ENCODE measurements around the gene URM1. TPM values are rescaled to one million over a fixed set of nuclear protein-coding genes. Genes with fewer than 3 reads are reported as not detected.

URM1 gene
- total RNA-seq, 2 experiments from 2014 or later, result 28.4 to 28.8 TPM

- intact Hi-C loops (cut with DNase I, micrococcal nuclease), result loop anchor here (2.0 to 5.0 kb wide), 5 partner anchors 48 to 402 kb away; partner anchors contain the start of genes COQ4 (in 1 of the 2), GLE1 (in 1 of the 2), ODF2 (in 1 of the 2) and TRUB2 (in 1 of the 2)
- TF ChIP-seq CTCF (IDR thresholded peaks at IDR 0.05), result no peak
Observed at GRCh38 chr9:128370367-128370751, 815 bp upstream of the URM1 start.

DNA sequence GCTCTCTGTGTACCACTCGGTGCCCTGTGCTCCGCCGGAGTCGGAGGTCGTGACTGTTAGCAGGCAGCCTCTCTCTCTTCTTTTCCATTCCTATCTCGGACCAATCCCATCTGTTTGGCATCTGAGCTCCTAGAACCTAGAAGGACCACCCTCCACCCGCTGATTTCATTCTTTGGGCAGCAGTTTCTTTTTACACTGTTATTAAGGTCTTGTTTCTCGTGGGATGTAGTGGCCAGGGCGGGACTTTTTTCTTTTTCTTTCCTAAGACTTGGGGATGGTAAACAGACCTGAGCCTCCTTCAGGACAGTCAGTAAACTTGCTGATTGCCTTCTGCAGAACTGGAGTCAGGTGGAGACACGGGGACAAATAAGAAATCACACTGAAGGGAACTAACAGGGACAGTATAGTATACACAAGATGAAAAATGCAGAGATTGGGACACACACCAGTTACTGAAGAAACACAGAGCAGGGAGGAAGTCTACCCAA is 500 bp downstream of the URM1 start:
- ChIA-PET CTCF (interaction anchor here (0.9 to 2.7 kb wide), 4 partner anchors 10 to 77 kb away, joined by 4 to 27 read pairs (median 7); no protein-coding TSS in a partner anchor), POLR2A (interaction anchor here (1.1 to 2.9 kb wide), 12 partner anchors 10 to 458 kb away, joined by 3 to 30 read pairs (median 8); partner anchors contain the start of genes CERCAM, GLE1, GOLGA2 and SET)
- Mint-ChIP-seq H3K9me3 (no peaks in the 10 kb centered on the region), H3K27me3 (no peaks in the 10 kb centered on the region), H3K4me1 (ENCODE audit: low read depth) (peaks cover 34% of the 10 kb centered on the region), H3K27ac (peak overlapping the region; percentile 94), H3K4me3 (peak overlapping the region; percentile 97), H3K36me3 (ENCODE audit: low read depth) (peaks cover 46% of the 10 kb centered on the region)
- Histone ChIP-seq H3K27ac (ENCODE audit: low read depth in 1 of 2, low read length in 2 of 2) (peak overlapping the region; percentile 68 to 92), H3K4me1 (ENCODE audit: insufficient read depth, low read length) (peaks cover 20% of the 10 kb centered on the region), H3K9me3 (ENCODE audit: control insufficient read depth in 1 of 2, insufficient read depth in 1 of 2, low read length in 2 of 2) (no peaks in the 10 kb centered on the region), H3K27me3 (ENCODE audit: control insufficient read depth in 1 of 2, insufficient read depth in 2 of 2, low read length in 2 of 2) (no peaks in the 10 kb centered on the region), H3K36me3 (ENCODE audit: insufficient read depth, low read length) (peaks cover 23% of the 10 kb centered on the region), H3K4me3 (ENCODE audit: low read length) (peak overlapping the region; percentile 93)
- DNase-seq, result no peak
- TF ChIP-seq CTCF (IDR thresholded peaks at IDR 0.05), result no peak
- intact Hi-C loops (cut with DNase I, micrococcal nuclease), result loop anchor here (1.0 to 5.0 kb wide), 10 partner anchors 9 to 401 kb away; partner anchors contain the start of genes COQ4 (in 2 of the 2), TRUB2 (in 2 of the 2), DNM1 (in 1 of the 2) and GLE1 (in 1 of the 2)
- ATAC-seq (ENCODE audit: poor library complexity), result no peak

More at GRCh38 chr9:128370367-128370751, 815 bp upstream of the URM1 start:
- peaks cover 40% of the 10 kb centered on the region for H3K36me3 Mint-ChIP-seq (ENCODE audit: low read depth)
- ATAC-seq (ENCODE audit: poor library complexity) (no peak), DNase-seq (no peak)
- Histone ChIP-seq H3K9me3 (ENCODE audit: control insufficient read depth in 1 of 2, insufficient read depth in 1 of 2, low read length in 2 of 2) (no peaks in the 10 kb centered on the region), H3K27me3 (ENCODE audit: control insufficient read depth in 1 of 2, insufficient read depth in 2 of 2, low read length in 2 of 2) (no peaks in the 10 kb centered on the region), H3K4me3 (ENCODE audit: low read length) (peak overlapping the region; percentile 93), H3K27ac (ENCODE audit: low read depth in 1 of 2, low read length in 2 of 2) (peak overlapping the region; percentile 68 to 92), H3K4me1 (ENCODE audit: insufficient read depth, low read length) (peaks cover 21% of the 10 kb centered on the region), H3K36me3 (ENCODE audit: insufficient read depth, low read length) (peaks cover 22% of the 10 kb centered on the region)
- H3K9me3 Mint-ChIP-seq, result no peaks in the 10 kb centered on the region
- ChIA-PET POLR2A (interaction anchor here (0.8 to 2.9 kb wide), 12 partner anchors 9 to 402 kb away, joined by 3 to 30 read pairs (median 8); partner anchors contain the start of genes CERCAM, GLE1, GOLGA2 and SLC27A4), CTCF (interaction anchor here (1.0 to 2.7 kb wide), 4 partner anchors 8 to 92 kb away, joined by 3 to 27 read pairs (median 7); no protein-coding TSS in a partner anchor)
- peak overlapping the region; percentile 94 for H3K27ac Mint-ChIP-seq
- no peaks in the 10 kb centered on the region for H3K27me3 Mint-ChIP-seq
- peaks cover 36% of the 10 kb centered on the region for H3K4me1 Mint-ChIP-seq (ENCODE audit: low read depth)
- H3K4me3 Mint-ChIP-seq, result peak overlapping the region; percentile 97

GRCh38 chr9:128372188-128372641 is 1.0 kb downstream of the URM1 start:
- H3K27me3 ChIP-seq (ENCODE audit: control insufficient read depth in 1 of 2, insufficient read depth in 2 of 2, low read length in 2 of 2), result no peaks in the 10 kb centered on the region
- H3K27ac ChIP-seq (ENCODE audit: low read depth in 1 of 2, low read length in 2 of 2), result peak overlapping the region in 1 of 2 donors; percentile 68
- TF ChIP-seq CTCF (IDR thresholded peaks at IDR 0.05), result no peak
- peaks cover 25% of the 10 kb centered on the region for H3K36me3 ChIP-seq (ENCODE audit: insufficient read depth, low read length)
- H3K27me3 Mint-ChIP-seq, result no peaks in the 10 kb centered on the region
- H3K4me1 Mint-ChIP-seq (ENCODE audit: low read depth), result peaks cover 34% of the 10 kb centered on the region
- H3K36me3 Mint-ChIP-seq (ENCODE audit: low read depth), result peaks cover 51% of the 10 kb centered on the region
- no peaks in the 10 kb centered on the region for H3K9me3 ChIP-seq (ENCODE audit: control insufficient read depth in 1 of 2, insufficient read depth in 1 of 2, low read length in 2 of 2)
- H3K27ac Mint-ChIP-seq, result peak overlapping the region; percentile 94
- POLR2A ChIA-PET, result interaction anchor here (1.7 to 2.9 kb wide), 7 partner anchors 11 to 399 kb away, joined by 7 to 30 read pairs (median 8); partner anchors contain the start of genes CERCAM, GLE1, GOLGA2 and SWI5
- H3K4me3 Mint-ChIP-seq, result peak overlapping the region; percentile 97
- H3K9me3 Mint-ChIP-seq, result no peaks in the 10 kb centered on the region
- peaks cover 20% of the 10 kb centered on the region for H3K4me1 ChIP-seq (ENCODE audit: insufficient read depth, low read length)
- DNase-seq (no peak), ATAC-seq (ENCODE audit: poor library complexity) (no peak)
- intact Hi-C loops (cut with DNase I, micrococcal nuclease), result loop anchor here (5.0 kb wide), 3 partner anchors 80 to 400 kb away; partner anchors contain the start of genes ODF2 (in 1 of the 2) and ZER1 (in 1 of the 2)
- peak overlapping the region; percentile 93 for H3K4me3 ChIP-seq (ENCODE audit: low read length)
- CTCF ChIA-PET, result interaction anchor here (2.7 kb wide), 1 partner anchor 10 kb away, joined by 27 read pairs; no protein-coding TSS in a partner anchor

Measured in CD4-positive, alpha-beta T cell (primary cell).